Neural crest cell (in vitro differentiated cells): Measurements from ENCODE around the gene KTN1. TPM values are rescaled to one million over a fixed set of nuclear protein-coding genes. Genes with fewer than 3 reads are reported as not detected.

Source experiments
- DNase-seq: peaks from one replicate; pipeline ENCODE4 v3.0.0; 2021; ENCODE audit warnings: low read depth, mixed read lengths, low spot score
- H3K27ac Mint-ChIP-seq: one replicate; pipeline ENCODE4 v1.8.0; 2021; ENCODE audit warnings: mild to moderate bottlenecking, mixed read lengths; ENCODE audit not compliant: unreplicated experiment
- H3K27me3 Mint-ChIP-seq: 2 replicates; pipeline ENCODE4 v1.8.0; 2021; ENCODE audit warnings: low read depth, mild to moderate bottlenecking, mixed read lengths
- H3K36me3 Mint-ChIP-seq: 2 replicates; pipeline ENCODE4 v1.8.0; 2021; ENCODE audit warnings: low read depth, mild to moderate bottlenecking, mixed read lengths
- H3K4me1 Mint-ChIP-seq: 2 replicates; pipeline ENCODE4 v1.8.0; 2021; ENCODE audit warnings: mixed read lengths
- H3K4me3 Mint-ChIP-seq: one replicate; pipeline ENCODE4 v1.8.0; 2021; ENCODE audit warnings: mild to moderate bottlenecking, mixed read lengths
- H3K9me3 Mint-ChIP-seq: 2 replicates; pipeline ENCODE4 v1.8.0; 2021; ENCODE audit warnings: mixed read lengths
- total RNA-seq: library from RNA; stranded (reverse); gene quantifications from 2 replicates; pipeline ENCODE4 v1.2.1, GENCODE V29; 2021
- TF ChIP-seq, protein P1 (sequence below): fragments of 200-600 bp; sonication (generic); conservative IDR thresholded peaks from 2 replicates; pipeline ENCODE4 v1.5.0; 2021; ENCODE audit warnings: antibody characterized with exemption, mild to moderate bottlenecking

The KTN1 gene
- total RNA-seq, 1 donor from 2014 or later: 118 TPM

DNA sequence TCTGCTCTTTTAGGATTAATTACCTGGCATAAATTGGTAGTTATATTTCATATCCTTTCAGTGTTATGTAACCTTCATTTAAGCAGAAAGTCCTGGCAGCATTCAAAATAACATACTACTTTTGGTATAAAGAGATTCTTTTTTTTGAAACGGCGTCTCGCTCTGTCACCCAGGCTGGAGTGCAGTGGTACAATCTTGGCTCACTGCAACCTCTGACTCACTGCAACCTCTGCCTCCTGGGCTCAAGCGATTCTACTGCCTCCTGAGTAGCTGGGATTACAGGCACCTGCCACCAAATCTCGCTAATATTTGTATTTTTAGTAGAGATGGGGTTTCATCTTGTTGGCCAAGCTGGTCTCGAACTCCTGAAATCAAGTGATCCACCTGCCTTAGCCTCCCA is 9.2 kb downstream of the KTN1 start:
- H3K27ac Mint-ChIP-seq: no peak overlapping the region
- H3K36me3 Mint-ChIP-seq: no peaks in the 10 kb centered on the region
- TF ChIP-seq, protein P1, sequence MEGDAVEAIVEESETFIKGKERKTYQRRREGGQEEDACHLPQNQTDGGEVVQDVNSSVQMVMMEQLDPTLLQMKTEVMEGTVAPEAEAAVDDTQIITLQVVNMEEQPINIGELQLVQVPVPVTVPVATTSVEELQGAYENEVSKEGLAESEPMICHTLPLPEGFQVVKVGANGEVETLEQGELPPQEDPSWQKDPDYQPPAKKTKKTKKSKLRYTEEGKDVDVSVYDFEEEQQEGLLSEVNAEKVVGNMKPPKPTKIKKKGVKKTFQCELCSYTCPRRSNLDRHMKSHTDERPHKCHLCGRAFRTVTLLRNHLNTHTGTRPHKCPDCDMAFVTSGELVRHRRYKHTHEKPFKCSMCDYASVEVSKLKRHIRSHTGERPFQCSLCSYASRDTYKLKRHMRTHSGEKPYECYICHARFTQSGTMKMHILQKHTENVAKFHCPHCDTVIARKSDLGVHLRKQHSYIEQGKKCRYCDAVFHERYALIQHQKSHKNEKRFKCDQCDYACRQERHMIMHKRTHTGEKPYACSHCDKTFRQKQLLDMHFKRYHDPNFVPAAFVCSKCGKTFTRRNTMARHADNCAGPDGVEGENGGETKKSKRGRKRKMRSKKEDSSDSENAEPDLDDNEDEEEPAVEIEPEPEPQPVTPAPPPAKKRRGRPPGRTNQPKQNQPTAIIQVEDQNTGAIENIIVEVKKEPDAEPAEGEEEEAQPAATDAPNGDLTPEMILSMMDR: no peak
- no peak for DNase-seq
- no peak overlapping the region for H3K4me3 Mint-ChIP-seq
- H3K9me3 Mint-ChIP-seq: no peaks in the 10 kb centered on the region
- H3K4me1 Mint-ChIP-seq: peaks cover 29% of the 10 kb centered on the region
- H3K27me3 Mint-ChIP-seq: no peaks in the 10 kb centered on the region

GRCh38 chr14:55592436-55592835 is 12.4 kb downstream of the KTN1 start:
- DNase-seq: no peak
- Mint-ChIP-seq H3K27me3 (no peaks in the 10 kb centered on the region), H3K4me3 (no peak overlapping the region), H3K4me1 (peaks cover 16% of the 10 kb centered on the region), H3K9me3 (peaks cover 6% of the 10 kb centered on the region), H3K36me3 (peaks cover 11% of the 10 kb centered on the region), H3K27ac (no peak overlapping the region)
- TF ChIP-seq, protein P1: no peak

DNA sequence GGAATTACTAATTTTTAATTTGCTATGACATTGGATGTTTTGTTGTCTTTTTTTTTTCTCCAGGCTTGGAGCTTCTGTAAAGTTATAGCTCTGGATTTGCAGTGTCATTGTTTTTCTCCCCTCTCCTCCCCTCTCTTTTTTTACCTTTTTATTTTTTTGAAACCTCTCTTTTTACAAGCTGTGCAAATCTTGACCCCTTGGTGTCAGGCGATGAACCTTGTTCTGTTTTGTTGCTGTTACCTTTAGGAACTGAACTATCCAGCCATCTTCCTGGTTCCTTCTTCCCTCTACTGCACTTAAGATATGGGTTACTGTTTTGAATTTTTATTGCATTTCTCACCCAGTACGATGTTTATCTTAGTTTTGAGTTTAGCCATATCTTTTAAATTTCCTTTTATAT is 13.7 kb downstream of the KTN1 start:
- Mint-ChIP-seq H3K27ac (no peak overlapping the region), H3K36me3 (peaks cover 18% of the 10 kb centered on the region), H3K9me3 (peaks cover 8% of the 10 kb centered on the region), H3K27me3 (no peaks in the 10 kb centered on the region), H3K4me1 (peaks cover 16% of the 10 kb centered on the region), H3K4me3 (no peak overlapping the region)
- DNase-seq: no peak
- TF ChIP-seq, protein P1: no peak

GRCh38 chr14:55599250-55599879 is 19.4 kb downstream of the KTN1 start:
- H3K27me3 Mint-ChIP-seq: no peaks in the 10 kb centered on the region
- H3K27ac Mint-ChIP-seq: no peak overlapping the region
- peaks cover 27% of the 10 kb centered on the region for H3K36me3 Mint-ChIP-seq
- H3K9me3 Mint-ChIP-seq: peaks cover 13% of the 10 kb centered on the region
- TF ChIP-seq, protein P1: no peak
- DNase-seq: no peak
- no peak overlapping the region for H3K4me3 Mint-ChIP-seq
- peaks cover 4% of the 10 kb centered on the region for H3K4me1 Mint-ChIP-seq

GRCh38 chr14:55600784-55601561 is 21.0 kb downstream of the KTN1 start:
- TF ChIP-seq, protein P1: no peak
- no peak overlapping the region for H3K27ac Mint-ChIP-seq
- H3K4me1 Mint-ChIP-seq: peaks cover 4% of the 10 kb centered on the region
- H3K27me3 Mint-ChIP-seq: no peaks in the 10 kb centered on the region
- H3K4me3 Mint-ChIP-seq: no peak overlapping the region
- peaks cover 25% of the 10 kb centered on the region for H3K36me3 Mint-ChIP-seq
- no peak for DNase-seq
- H3K9me3 Mint-ChIP-seq: peaks cover 13% of the 10 kb centered on the region
